Suprapubic skin (tissue), 4 donors: ENCODE measurements around the gene LGALS9. TPM values are rescaled to one million over a fixed set of nuclear protein-coding genes. Genes with fewer than 3 reads are reported as not detected.
"Not testable (repeated sequence)": the region's sequence is repeated elsewhere in the genome, so short reads cannot be mapped to it uniquely, and the experiment has no call there.

ENCODE experiments used
- DNase-seq, 2 donors: peaks; one replicate each; pipeline ENCODE4 v3.0.0-alpha.2; 2019; ENCODE audit warnings: low spot score in 2 of 2
- H3K27ac ChIP-seq: fragments of 200-600 bp; sonication (generic); one replicate; pipeline ENCODE4 v1.5.1; 2019
- H3K27me3 ChIP-seq: fragments of 200-600 bp; sonication (generic); one replicate; pipeline ENCODE4 v1.5.1; 2019
- H3K36me3 ChIP-seq: fragments of 200-600 bp; sonication (generic); one replicate; pipeline ENCODE4 v1.5.1; 2019
- H3K4me1 ChIP-seq: fragments of 200-600 bp; sonication (generic); one replicate; pipeline ENCODE4 v1.5.1; 2019
- H3K4me3 ChIP-seq: fragments of 200-600 bp; sonication (generic); one replicate; pipeline ENCODE4 v1.5.1; 2019; ENCODE audit warnings: mild to moderate bottlenecking
- H3K9me3 ChIP-seq: fragments of 200-600 bp; sonication (generic); one replicate; pipeline ENCODE4 v1.5.1; 2019
- EP300 ChIP-seq: sonication (generic); formaldehyde crosslinking; IDR thresholded peaks from one replicate; pipeline ENCODE4 v1.6.1; 2017; ENCODE audit warnings: antibody characterized with exemption
- POLR2A ChIP-seq, 2 donors: fragments of 450-650 bp; IDR thresholded peaks; one replicate each; pipeline ENCODE4 v1.6.1; 2017; ENCODE audit warnings: antibody characterized with exemption in 2 of 2, mild to moderate bottlenecking in 2 of 2, moderate library complexity in 2 of 2
- POLR2AphosphoS5 ChIP-seq, 3 donors: sonication (generic); formaldehyde crosslinking; IDR thresholded peaks; one replicate each; pipeline ENCODE4 v1.6.1; 2017; ENCODE audit warnings: antibody characterized with exemption in 3 of 3
- WGBS: methylation state at CpG from one replicate; pipeline ENCODE4 v1.1.5; 2018; 5-methylcytosine and 5-hydroxymethylcytosine counted together
- total RNA-seq, 4 donors: library from RNA; depleted of rRNA; stranded (reverse); fragments of >200 nt; gene quantifications; one replicate each; pipeline ENCODE4 v1.1.0, GENCODE V29; 2016
- TF ChIP-seq, protein P1 (sequence below), 2 donors: fragments of 200-600 bp in 1 of 2; fragments of 450-650 bp in 1 of 2; sonication (generic) in 1 of 2; IDR thresholded peaks; one replicate each; pipeline ENCODE4 v1.5.1; 2016 to 2019; ENCODE audit warnings: antibody characterized with exemption in 2 of 2, mild to moderate bottlenecking in 1 of 2, moderate library complexity in 1 of 2

LGALS9 gene
- total RNA-seq, 4 donors from 2014 or later = 9.5 to 10.6 (median 10.1) TPM

DNA sequence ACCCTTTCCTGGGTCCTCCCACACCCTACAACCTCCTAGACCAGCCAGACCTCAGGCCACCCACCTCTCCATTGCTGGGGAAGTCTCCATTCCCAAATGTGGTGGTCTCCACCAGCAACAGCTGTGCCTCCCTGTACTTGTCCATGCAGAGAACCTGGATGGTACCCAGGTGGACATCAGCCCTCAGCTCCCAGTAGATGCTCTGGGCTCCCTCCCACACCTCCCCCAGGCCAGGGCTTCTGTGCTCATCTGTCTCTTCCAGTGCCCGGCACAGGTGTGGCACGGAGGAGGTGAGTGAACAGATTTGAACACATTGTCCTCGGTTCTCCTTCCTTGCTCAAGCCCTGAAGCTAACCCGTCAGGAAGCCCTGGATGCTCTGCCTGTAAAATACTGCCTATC lies 34.6 kb downstream of the LGALS9 start:
- Histone ChIP-seq H3K9me3 (no peaks in the 10 kb centered on the region), H3K36me3 (no peaks in the 10 kb centered on the region), H3K4me3 (no peak overlapping the region), H3K4me1 (no peaks in the 10 kb centered on the region), H3K27me3 (no peaks in the 10 kb centered on the region), H3K27ac (no peak overlapping the region)
- no peak for DNase-seq
- WGBS = 86% methylated on average over 4 of the region's 4 CpGs
- no peak for TF ChIP-seq POLR2AphosphoS5 (IDR thresholded peaks at IDR 0.05)
- TF ChIP-seq POLR2A (IDR thresholded peaks at IDR 0.05) = no peak
- TF ChIP-seq EP300 = no peak
- TF ChIP-seq, protein P1, sequence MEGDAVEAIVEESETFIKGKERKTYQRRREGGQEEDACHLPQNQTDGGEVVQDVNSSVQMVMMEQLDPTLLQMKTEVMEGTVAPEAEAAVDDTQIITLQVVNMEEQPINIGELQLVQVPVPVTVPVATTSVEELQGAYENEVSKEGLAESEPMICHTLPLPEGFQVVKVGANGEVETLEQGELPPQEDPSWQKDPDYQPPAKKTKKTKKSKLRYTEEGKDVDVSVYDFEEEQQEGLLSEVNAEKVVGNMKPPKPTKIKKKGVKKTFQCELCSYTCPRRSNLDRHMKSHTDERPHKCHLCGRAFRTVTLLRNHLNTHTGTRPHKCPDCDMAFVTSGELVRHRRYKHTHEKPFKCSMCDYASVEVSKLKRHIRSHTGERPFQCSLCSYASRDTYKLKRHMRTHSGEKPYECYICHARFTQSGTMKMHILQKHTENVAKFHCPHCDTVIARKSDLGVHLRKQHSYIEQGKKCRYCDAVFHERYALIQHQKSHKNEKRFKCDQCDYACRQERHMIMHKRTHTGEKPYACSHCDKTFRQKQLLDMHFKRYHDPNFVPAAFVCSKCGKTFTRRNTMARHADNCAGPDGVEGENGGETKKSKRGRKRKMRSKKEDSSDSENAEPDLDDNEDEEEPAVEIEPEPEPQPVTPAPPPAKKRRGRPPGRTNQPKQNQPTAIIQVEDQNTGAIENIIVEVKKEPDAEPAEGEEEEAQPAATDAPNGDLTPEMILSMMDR (IDR thresholded peaks at IDR 0.05) = no peak

DNA sequence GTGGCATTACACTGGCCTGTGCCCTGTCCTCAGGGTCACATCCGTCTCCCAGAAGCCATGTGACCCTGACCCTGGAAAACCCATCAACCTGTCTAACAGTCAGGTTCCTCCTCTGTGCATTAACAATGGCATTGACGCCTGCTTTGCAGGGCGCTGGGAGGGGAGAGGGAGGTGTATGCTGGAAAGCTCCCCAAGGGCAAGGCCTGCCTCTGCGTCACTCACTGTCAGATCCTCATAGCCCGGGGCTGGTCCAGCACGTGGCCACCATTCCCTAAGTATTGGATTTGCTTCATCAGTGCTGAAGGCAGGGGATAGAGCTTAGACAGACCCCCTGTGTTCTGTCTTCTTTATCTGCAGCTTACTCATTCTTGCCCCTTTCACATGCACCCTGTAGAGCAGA lies 35.3 kb downstream of the LGALS9 start:
- DNase-seq, H3K27ac ChIP-seq, H3K4me3 ChIP-seq, H3K27me3 ChIP-seq, H3K36me3 ChIP-seq, H3K4me1 ChIP-seq, H3K9me3 ChIP-seq: not testable (repeated sequence)
- 68% methylated on average over 4 of the region's 6 CpGs for WGBS

DNA sequence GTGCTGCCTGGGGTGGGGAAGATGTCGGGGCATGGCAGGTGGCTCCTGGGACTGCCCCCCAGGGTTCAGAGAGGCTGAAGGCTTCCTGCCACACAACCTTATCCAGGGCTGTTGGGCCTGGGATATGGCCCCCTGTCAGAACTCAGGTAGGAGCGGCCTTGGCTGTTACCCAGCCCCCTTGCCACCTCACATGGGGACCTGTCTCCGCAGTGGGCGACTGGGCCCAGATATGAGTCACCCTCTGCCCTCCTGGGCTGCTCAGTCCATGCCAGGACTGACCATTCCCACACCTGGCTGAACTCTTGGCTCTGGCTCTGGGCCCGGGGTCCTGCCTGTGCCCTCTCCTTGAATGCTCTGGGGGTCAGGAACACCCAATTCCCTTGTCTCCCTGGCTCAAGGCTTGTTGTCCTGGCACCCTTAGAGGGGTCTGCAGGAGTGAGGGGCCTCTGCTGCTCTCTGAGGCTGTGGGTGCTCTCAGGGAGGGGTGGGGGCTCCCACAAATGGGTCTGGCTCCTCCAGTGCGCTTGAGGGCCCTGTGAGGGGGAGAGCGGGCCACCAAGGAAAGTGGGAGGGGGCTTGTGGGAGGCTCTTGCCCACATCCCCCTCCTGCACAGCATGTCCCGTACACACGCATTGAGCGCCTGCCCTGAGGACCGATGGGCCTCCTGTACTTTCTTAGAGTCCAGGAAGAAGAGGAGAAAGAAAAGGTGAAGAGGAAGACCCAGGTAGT lies 36.0 kb downstream of the LGALS9 start:
- Histone ChIP-seq H3K36me3 (no peaks in the 10 kb centered on the region), H3K4me1 (no peaks in the 10 kb centered on the region), H3K27ac (no peak overlapping the region), H3K4me3 (no peak overlapping the region), H3K9me3 (no peaks in the 10 kb centered on the region), H3K27me3 (no peaks in the 10 kb centered on the region)
- 94% methylated on average over 6 of the region's 11 CpGs for WGBS
- TF ChIP-seq POLR2A (IDR thresholded peaks at IDR 0.05) (no peak), POLR2AphosphoS5 (IDR thresholded peaks at IDR 0.05) (no peak), EP300 (no peak)
- TF ChIP-seq, protein P1 (IDR thresholded peaks at IDR 0.05) = no peak
- no peak for DNase-seq

DNA sequence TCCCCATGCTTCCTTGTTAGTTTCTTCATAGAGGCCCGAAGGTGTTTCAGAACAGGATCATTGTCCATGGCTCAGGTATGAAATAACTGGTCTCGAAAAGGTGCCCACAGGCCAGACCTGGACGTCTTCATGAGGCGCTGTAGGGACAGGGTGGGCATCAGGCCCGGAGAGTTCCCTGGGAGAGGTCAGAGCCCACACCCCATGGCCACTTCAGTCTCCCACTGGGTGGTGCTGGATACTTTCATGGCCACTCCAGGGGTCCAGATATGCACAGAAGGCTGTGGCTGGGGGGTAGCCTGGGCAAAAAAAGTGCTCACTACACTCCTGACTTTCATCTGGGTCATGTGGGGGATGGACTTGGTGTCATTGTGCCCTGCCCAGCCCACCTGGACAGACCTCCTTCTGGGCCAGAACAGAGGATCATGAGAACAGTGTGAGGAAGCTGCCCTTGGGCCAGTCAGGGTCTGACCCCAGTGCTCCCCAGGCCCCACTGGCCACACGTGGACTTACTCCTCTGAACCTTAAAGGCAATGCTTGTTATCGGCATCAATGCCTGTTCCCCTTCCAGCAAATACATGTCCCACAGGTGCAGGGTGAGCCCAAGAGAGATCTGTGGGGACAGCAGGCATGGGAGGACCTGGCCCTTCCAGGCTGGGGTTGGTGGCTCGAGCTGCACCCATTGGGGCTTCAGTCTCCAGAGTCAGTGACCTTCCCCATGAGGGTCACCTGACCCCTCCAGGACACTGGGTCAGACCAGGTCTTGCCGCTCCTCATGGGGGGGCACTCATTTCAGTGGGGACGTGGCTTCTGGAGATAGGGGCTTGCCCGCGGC lies 36.9 kb downstream of the LGALS9 start:
- Histone ChIP-seq H3K9me3 (no peaks in the 10 kb centered on the region), H3K36me3 (no peaks in the 10 kb centered on the region), H3K4me1 (no peaks in the 10 kb centered on the region), H3K27ac (no peak overlapping the region), H3K27me3 (no peaks in the 10 kb centered on the region), H3K4me3 (no peak overlapping the region)
- 82% methylated on average over 11 of the region's 12 CpGs for WGBS
- no peak for DNase-seq
- TF ChIP-seq POLR2AphosphoS5 (IDR thresholded peaks at IDR 0.05) = no peak
- no peak for TF ChIP-seq POLR2A (IDR thresholded peaks at IDR 0.05)
- no peak for TF ChIP-seq EP300
- TF ChIP-seq, protein P1 (IDR thresholded peaks at IDR 0.05) = no peak

DNA sequence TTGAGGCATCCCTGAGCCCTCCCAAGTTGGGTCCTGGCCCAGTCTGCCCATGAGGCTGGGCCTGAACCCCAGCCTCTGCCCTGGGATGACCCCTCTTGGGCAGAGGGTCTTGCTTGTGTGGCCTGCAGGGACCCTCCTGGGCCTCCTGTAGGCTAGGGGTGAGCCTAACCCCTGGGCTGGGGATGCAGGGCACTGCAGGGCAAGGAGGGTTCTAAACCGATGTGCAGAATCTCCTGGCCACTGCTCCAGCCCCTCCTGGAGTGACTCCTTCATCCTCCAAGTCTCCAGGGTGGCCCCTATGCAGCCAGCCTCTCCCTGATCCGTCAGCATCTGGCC lies 37.5 kb downstream of the LGALS9 start:
- H3K27ac ChIP-seq = no peak overlapping the region
- H3K36me3 ChIP-seq = no peaks in the 10 kb centered on the region
- no peak for DNase-seq
- no peak overlapping the region for H3K4me3 ChIP-seq
- WGBS = 92% methylated on average over 2 of the region's 2 CpGs
- no peaks in the 10 kb centered on the region for H3K9me3 ChIP-seq
- no peaks in the 10 kb centered on the region for H3K27me3 ChIP-seq
- TF ChIP-seq POLR2A (IDR thresholded peaks at IDR 0.05) = no peak
- TF ChIP-seq POLR2AphosphoS5 (IDR thresholded peaks at IDR 0.05) = no peak
- TF ChIP-seq EP300 = no peak
- TF ChIP-seq, protein P1 (IDR thresholded peaks at IDR 0.05) = no peak
- no peaks in the 10 kb centered on the region for H3K4me1 ChIP-seq
